Type B pancreatic cell (in vitro differentiated cells): ENCODE results near the gene RNASEH2B. TPM values are rescaled to one million over a fixed set of nuclear protein-coding genes. Genes with fewer than 3 reads are reported as not detected.

Source experiments
- DNase-seq: peaks from one replicate; pipeline ENCODE4 v3.0.0; 2021; ENCODE audit warnings: mixed read lengths; ENCODE audit not compliant: unreplicated experiment; ENCODE audit errors: extremely low spot score
- H3K27ac Mint-ChIP-seq: 2 replicates; pipeline ENCODE4 v1.8.0; 2021; ENCODE audit warnings: mild to moderate bottlenecking, mixed read lengths
- H3K27me3 Mint-ChIP-seq: 2 replicates; pipeline ENCODE4 v1.8.0; 2021; ENCODE audit warnings: mixed read lengths
- H3K36me3 Mint-ChIP-seq: 2 replicates; pipeline ENCODE4 v1.8.0; 2021; ENCODE audit warnings: mixed read lengths
- H3K4me1 Mint-ChIP-seq: one replicate; pipeline ENCODE4 v1.8.0; 2021; ENCODE audit warnings: mixed read lengths; ENCODE audit not compliant: unreplicated experiment
- H3K4me3 Mint-ChIP-seq: 2 replicates; pipeline ENCODE4 v1.8.0; 2021; ENCODE audit warnings: mild to moderate bottlenecking, mixed read lengths
- H3K9me3 Mint-ChIP-seq: 2 replicates; pipeline ENCODE4 v1.8.0; 2021; ENCODE audit warnings: mixed read lengths
- total RNA-seq: library from RNA; stranded (reverse); gene quantifications from 2 replicates; pipeline ENCODE4 v1.2.1, GENCODE V29; 2021; ENCODE audit warnings: low replicate concordance
- TF ChIP-seq, protein P1 (sequence below): fragments of 200-600 bp; sonication (generic); conservative IDR thresholded peaks from 2 replicates; pipeline ENCODE4 v1.5.0; 2021; ENCODE audit warnings: antibody characterized with exemption, mild to moderate bottlenecking

RNASEH2B gene
- total RNA-seq, 1 donor from 2014 or later = 37.8 TPM

DNA sequence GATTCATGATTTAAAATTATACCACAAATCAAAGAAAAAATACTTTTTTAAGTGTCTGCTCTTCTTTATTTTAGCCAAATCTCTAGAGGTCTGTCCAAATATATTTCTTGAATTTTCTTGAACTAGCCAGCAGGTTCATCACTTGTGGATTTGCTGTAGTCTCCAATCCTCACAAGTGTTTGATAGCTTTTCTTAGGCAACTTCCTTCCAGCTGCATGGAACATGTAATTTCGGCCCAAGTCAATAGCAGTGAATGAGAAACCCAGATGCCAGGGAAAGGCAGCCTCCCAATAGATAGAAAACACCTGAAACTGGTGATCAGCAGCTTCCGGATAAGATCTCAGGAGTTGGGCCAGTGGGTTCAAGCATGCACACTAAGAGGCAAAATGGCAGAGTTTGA, 15.6 kb upstream of the RNASEH2B start:
- H3K4me1 Mint-ChIP-seq = peaks cover 18% of the 10 kb centered on the region
- H3K27ac Mint-ChIP-seq = no peak overlapping the region
- no peak for DNase-seq
- H3K36me3 Mint-ChIP-seq = no peaks in the 10 kb centered on the region
- no peaks in the 10 kb centered on the region for H3K9me3 Mint-ChIP-seq
- H3K27me3 Mint-ChIP-seq = no peaks in the 10 kb centered on the region
- TF ChIP-seq, protein P1, sequence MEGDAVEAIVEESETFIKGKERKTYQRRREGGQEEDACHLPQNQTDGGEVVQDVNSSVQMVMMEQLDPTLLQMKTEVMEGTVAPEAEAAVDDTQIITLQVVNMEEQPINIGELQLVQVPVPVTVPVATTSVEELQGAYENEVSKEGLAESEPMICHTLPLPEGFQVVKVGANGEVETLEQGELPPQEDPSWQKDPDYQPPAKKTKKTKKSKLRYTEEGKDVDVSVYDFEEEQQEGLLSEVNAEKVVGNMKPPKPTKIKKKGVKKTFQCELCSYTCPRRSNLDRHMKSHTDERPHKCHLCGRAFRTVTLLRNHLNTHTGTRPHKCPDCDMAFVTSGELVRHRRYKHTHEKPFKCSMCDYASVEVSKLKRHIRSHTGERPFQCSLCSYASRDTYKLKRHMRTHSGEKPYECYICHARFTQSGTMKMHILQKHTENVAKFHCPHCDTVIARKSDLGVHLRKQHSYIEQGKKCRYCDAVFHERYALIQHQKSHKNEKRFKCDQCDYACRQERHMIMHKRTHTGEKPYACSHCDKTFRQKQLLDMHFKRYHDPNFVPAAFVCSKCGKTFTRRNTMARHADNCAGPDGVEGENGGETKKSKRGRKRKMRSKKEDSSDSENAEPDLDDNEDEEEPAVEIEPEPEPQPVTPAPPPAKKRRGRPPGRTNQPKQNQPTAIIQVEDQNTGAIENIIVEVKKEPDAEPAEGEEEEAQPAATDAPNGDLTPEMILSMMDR = no peak
- H3K4me3 Mint-ChIP-seq = no peak overlapping the region

DNA sequence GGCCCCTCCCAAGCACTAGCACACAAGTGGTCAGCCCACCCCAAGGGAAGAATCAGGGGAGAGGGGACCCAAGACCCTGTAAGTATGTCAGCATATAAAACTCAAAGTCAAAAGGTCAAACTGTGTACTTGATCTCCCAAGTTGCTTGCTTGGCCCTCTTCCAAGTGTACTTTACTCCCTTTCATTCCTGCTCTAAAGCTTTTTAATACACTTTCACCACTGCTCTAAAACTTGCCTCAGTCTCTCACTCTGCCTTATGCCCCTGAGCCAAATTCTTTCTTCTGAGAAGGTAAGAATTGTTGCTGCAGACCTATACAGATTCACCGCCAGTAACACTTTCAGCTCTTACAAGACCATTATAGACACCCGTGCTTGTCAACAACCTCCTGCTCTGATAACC, 15.1 kb upstream of the RNASEH2B start:
- Mint-ChIP-seq H3K27ac (no peak overlapping the region), H3K4me1 (peaks cover 18% of the 10 kb centered on the region), H3K4me3 (no peak overlapping the region), H3K36me3 (no peaks in the 10 kb centered on the region), H3K27me3 (no peaks in the 10 kb centered on the region), H3K9me3 (no peaks in the 10 kb centered on the region)
- no peak for DNase-seq
- TF ChIP-seq, protein P1 = no peak

DNA sequence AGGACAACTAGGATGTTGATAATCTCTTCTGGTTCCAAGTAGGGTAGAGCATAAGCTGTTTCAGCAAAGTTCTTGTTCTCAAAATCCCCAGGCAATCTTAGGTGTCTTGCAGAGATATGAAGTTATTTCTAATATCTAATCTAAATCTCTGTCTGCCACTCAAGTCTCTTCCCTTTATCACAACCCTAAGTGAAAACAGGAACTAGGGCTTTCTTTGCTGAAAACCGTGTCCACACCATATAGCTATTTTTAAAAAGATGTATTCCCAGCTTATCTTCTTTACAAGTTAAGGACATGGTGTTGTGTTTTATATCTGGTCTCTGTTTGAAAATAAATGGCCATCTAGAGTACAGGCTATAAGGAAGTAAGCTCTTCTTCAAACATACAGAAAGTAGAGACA, 11.3 kb upstream of the RNASEH2B start:
- Mint-ChIP-seq H3K4me3 (no peak overlapping the region), H3K36me3 (no peaks in the 10 kb centered on the region), H3K4me1 (peaks cover 12% of the 10 kb centered on the region), H3K27ac (no peak overlapping the region), H3K27me3 (no peaks in the 10 kb centered on the region), H3K9me3 (no peaks in the 10 kb centered on the region)
- TF ChIP-seq, protein P1 = no peak
- DNase-seq = no peak

DNA sequence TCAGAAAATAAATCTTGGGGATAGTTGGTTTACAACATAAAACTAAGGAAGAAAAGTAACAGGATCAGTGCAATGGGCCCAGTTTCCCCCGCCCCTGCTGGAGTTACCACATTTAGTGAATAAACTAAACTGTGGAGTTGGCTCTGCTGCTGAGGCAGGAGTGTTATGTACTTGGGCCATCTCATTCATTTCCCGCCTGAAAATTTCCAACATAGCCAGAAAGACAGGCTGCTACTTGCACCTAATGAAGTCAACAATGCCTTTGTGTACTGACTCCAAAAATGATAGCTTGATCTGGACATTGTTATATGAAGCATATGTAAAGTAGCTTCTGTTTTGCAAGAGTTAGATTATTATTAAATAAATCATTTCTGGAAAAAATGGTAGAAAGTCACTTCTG, 7.9 kb upstream of the RNASEH2B start:
- no peak overlapping the region for H3K27ac Mint-ChIP-seq
- no peaks in the 10 kb centered on the region for H3K27me3 Mint-ChIP-seq
- no peak for DNase-seq
- TF ChIP-seq, protein P1 = no peak
- H3K4me3 Mint-ChIP-seq = no peak overlapping the region
- H3K4me1 Mint-ChIP-seq = no peaks in the 10 kb centered on the region
- H3K36me3 Mint-ChIP-seq = no peaks in the 10 kb centered on the region
- no peaks in the 10 kb centered on the region for H3K9me3 Mint-ChIP-seq

DNA sequence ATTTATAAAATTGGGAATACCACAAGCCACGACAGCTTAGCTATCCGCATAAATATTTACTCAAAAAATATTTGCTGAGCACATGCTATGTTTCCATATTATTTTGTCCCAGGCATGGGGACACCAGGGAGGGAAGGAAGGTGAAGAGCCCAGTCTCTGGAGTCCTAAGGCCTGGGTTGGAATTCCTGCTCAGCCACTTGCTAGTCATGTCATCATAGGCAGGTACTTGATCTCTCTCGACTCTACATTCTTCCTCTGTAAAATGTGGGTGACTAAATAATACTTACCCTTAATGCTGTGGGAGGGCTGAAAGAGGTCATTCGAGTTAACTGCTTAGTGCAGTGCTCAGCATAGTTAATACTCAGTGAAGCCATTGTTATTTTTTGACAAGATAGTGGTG, 4.3 kb upstream of the RNASEH2B start:
- no peak for DNase-seq
- no peaks in the 10 kb centered on the region for H3K9me3 Mint-ChIP-seq
- H3K4me3 Mint-ChIP-seq = no peak overlapping the region
- peak overlapping the region; percentile 42 for H3K27ac Mint-ChIP-seq
- H3K36me3 Mint-ChIP-seq = no peaks in the 10 kb centered on the region
- no peaks in the 10 kb centered on the region for H3K27me3 Mint-ChIP-seq
- H3K4me1 Mint-ChIP-seq = no peaks in the 10 kb centered on the region
- TF ChIP-seq, protein P1 = no peak

DNA sequence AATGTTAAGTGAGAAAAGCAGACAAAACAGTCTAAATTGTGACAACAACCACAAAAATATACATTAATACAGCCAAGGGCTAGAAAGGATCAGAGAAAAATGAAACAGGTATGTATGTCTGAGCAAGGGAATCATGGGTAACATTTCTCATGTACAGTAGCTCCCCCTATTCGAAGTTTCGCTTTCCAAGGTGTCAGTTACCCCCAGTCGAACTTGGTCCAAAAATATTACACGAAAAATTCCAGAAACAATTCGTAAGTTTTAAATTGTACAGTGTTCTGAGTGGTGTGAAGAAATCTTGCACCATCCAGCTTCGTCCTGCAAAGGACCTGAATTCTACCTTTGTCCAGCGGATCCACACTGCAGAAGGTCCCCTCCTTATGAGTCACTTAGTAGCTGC, 1.8 kb upstream of the RNASEH2B start:
- Mint-ChIP-seq H3K4me3 (peak overlapping the region; percentile 70), H3K4me1 (peaks cover 23% of the 10 kb centered on the region), H3K27ac (peak overlapping the region; percentile 23), H3K27me3 (no peaks in the 10 kb centered on the region), H3K36me3 (no peaks in the 10 kb centered on the region), H3K9me3 (no peaks in the 10 kb centered on the region)
- no peak for DNase-seq
- TF ChIP-seq, protein P1 = no peak
